COR-L47 (cell line): ENCODE results near the gene RASA4B.
"Not testable (repeated sequence)": the region's sequence is repeated elsewhere in the genome, so short reads cannot be mapped to it uniquely, and the experiment has no call there.

Source experiments
- DNase-seq: peaks from one replicate; lab custom pipeline; 2025; lab: John Stamatoyannopoulos, UW

RASA4B gene

DNA sequence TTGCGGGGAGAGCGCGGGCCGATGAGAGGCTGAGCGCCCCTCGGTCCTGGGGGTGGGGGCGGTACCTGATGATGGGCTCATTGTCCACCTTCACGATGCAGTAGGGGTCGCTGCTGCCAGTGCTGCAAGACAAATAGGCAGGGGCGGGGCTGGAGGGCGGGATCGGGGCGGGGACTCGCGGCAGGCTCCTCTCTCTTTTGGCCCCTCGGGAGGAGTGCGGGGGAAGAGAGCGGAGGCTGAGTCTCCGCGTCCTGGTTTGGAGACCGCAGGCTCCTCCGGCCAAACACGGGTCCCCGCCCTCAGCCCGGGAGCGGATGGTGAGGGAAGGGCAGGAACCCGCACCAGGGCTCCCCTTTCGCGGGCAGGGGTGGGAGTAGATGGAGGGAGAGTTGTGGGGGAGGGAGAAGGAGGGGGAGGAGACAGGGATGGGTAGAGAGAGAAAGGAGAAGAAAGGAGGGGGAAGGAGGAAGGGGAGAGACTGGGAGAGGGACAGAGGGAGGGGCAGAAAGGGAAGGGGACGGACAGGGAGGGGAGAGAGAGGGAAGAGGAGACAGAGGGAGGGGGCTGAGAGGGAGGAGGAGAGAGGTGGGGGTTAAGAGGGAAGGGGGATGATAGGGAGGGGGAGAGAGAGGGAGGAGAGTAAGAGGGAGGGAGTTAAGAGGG is 5.6 kb downstream of the RASA4B start:
- not testable (repeated sequence) for DNase-seq

DNA sequence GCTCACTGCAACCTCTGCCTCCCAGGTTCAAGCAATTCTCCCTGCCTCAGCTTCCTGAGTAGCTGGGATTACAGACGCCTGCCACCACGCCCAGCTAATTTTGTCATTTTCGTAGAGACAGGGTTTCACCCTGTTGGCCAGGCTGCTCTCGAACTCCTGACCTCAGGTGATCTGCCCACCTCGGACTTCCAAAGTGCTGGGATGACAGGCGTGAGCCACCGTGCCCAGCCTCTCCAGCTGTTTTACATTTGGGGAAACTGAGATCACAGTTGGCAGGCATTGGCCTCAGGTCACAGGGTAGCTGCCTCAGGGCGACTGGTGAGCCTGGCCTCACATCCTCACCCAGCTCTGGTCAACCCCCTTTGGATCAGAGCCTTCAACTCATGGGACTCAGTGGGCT is 7.0 kb downstream of the RASA4B start:
- not testable (repeated sequence) for DNase-seq

DNA sequence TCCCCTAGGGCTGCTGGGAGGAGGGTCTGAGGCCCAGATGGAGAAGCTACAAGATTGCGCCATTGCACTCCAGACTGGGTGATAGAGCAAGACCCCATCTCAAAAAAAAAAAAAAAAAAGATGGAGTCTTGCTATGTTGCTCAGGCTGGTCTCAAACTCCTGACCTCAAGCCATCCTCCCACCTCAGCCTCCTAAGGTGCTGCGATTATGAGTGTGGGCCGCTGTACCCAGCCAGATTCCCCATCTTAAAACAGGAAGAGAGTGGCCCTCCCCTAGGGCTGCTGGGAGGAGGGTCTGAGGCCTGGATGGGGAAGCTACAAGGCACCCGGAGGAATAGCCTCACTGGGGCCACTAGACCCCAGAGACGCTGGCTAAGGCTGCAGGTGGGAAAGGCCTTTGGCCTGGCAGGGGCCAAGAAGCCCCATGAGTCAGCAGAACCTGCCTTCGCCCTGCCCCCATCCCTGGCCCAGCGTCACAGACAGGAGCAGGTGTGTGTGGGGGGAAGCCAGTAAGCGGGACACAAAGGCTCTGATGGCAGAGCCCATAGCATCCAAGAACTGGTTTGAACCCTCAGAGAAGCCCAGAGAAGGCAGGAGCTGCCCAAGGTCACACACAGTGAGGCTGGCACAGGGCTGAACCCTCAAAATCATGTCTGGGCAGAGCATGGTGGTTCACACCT is 10.0 kb downstream of the RASA4B start:
- DNase-seq, result not testable (repeated sequence)

DNA sequence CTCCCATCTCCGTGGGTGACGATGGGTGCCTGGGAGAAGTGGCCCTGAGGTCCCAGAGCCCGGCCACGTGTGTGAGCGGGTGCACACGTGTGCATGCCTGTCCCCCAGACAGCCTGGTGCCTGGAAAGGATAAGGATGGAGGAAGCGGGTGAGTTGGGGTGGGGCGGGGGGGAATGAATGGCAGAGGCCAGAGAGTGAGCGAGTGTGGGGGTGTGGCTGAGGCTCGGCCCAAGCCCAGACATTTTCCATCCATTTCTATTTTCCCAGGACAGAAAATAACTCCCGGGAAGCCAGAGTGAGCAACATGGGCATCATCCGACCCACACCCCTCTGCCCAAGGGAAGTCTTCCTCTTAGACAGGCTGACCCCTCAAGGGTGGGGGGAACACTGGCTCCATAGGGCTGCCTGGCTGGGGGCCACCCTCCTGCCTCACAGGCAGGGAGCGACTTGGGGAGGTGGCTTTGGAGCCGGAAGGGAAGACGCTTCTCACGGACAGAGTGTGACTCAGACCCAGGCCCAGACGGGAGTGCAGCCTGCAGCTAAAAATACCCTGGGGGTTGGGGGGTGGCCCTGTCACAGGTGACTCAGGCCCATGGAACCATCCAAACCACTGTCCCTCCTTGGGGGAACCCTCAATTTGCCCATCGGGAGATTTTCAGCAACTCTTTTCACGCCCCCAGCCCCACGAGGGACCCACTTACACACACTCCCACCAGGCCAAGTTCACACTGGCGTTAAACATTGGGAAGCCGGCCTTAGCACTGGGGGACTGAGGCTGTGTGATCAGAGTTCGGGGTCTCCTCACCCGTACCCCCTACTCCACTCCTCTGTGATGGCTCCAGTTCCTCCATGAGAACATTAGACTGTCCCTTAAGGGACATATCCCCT is 12.0 kb downstream of the RASA4B start:
- not testable (repeated sequence) for DNase-seq

DNA sequence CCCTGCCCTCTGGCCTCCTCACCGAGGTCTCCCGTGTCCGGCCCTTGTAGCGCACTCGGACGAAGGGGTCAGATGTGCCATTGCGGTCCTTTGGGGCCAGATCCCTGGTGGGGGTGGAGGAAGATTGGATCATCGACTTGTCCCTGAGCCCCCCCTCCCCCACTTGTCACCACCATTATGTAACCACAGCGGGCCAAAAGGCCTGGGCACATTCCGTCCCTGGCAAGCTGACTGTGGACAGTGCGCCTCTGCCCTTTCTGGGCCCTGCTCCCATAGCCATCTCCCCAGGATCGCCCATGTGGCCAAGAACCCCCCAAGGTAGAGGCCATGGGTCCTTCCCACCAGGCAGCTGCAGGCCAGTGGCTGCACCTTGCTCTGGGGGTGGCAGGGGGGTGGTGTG is 14.4 kb downstream of the RASA4B start:
- not testable (repeated sequence) for DNase-seq

DNA sequence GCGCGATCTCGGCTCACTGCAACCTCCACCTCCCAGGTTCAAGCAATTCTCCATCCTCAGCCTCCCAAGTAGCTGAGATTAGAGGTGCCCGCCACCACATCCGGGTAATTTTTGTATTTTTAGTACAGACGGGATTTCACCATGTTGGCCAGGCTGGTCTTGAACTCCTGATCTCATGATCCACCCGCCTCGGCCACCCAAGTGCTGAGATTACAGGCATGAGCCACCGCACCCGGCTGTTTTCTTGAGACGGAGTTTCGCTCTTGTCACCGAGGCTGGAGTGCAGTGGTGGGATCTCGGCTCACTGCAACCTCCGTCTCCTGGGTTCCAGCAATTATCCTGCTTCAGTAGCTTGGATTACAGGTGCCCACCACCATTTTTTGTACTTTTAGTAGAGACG is 19.3 kb downstream of the RASA4B start:
- not testable (repeated sequence) for DNase-seq

DNA sequence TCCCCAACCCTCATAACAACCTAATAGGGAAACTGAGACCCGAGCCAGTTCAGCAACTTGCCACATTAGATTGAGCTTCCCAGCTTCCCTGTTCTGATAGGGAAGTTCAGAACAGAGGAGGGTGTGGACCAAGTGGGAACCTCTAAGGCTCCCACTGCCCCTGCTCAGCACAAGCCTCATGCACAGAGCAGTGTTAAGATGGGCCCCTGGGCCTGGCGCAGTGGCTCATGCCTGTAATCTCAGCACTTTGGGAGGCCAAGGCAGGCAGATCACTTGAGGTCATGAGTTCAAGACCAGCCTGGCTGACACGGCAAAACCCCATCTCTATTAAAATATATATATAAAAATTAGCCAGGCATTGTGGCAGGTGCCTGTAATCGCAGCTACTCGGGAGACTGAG is 20.3 kb downstream of the RASA4B start:
- DNase-seq, result not testable (repeated sequence)

DNA sequence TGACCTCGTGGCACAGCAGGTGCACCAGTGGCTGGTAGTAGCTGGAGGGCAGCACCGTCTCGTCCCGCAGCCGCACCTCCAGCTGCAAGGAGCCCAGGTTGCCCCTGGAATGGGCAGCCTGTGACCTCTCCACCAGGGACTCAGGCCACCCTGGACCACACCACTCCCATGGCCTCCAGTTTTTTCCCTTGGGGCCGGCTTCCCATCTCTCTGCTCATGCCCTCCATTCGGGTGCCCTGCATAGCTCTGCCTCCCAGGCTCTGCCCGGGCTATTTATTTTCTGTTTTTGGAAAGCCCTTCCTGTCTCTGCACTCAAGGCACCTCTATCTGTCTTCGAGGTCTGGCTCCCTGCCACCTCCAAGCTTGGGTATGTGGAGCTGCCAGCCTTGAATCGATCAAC is 20.7 kb downstream of the RASA4B start:
- not testable (repeated sequence) for DNase-seq

DNA sequence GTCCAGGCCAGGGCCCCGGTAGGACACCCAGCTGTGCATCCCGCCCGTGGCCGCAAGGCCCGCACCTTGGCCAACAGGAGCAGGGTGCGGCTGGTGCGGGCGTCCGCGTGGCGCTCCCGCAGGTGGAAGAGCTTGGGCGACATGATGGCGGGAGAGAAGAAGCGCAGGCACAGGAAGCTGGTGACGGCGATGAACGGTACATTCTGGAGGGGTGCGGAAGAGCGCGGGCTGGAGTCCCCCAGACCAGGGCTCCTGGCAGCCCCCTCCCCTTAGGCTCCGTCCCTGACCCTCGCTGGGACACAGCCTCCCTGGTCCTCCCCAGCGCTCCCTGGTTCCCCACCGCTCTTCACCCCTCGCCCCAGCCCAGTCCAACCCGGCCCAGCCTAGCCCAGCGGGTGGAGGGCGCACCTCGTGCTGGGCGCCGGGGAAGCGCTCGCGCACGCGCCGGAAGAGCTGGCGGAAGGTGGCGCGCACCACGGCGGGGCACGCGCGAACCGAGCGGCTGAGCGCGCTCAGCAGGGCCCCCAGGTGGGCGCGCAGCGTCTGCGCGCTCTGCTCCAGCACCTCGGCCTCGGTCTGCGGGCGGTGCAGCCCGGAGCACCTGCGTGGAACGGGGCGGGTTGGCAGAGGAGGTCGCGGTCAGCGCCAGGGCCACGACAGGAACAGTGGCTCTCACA is 23.0 kb downstream of the RASA4B start:
- DNase-seq, result not testable (repeated sequence)

DNA sequence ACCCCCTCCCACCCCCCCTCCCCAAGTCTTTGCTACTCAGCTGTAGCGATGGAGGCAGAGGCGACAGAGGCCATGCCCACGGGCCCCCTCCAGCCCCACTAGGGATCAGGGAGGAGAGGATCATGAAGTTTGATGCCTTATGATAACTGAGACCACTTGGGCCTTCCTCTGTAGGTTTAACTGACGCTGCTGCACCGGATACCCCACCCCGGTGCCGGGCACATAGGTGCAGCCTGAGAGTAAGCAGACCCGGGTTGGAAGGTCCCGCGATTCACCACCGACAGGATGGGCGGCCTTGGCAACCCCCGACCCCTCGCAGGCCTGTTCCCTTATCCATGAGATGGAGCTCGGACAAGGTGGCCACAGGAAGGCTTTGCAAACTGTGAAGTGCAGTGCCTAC is 23.6 kb downstream of the RASA4B start:
- DNase-seq, result not testable (repeated sequence)

DNA sequence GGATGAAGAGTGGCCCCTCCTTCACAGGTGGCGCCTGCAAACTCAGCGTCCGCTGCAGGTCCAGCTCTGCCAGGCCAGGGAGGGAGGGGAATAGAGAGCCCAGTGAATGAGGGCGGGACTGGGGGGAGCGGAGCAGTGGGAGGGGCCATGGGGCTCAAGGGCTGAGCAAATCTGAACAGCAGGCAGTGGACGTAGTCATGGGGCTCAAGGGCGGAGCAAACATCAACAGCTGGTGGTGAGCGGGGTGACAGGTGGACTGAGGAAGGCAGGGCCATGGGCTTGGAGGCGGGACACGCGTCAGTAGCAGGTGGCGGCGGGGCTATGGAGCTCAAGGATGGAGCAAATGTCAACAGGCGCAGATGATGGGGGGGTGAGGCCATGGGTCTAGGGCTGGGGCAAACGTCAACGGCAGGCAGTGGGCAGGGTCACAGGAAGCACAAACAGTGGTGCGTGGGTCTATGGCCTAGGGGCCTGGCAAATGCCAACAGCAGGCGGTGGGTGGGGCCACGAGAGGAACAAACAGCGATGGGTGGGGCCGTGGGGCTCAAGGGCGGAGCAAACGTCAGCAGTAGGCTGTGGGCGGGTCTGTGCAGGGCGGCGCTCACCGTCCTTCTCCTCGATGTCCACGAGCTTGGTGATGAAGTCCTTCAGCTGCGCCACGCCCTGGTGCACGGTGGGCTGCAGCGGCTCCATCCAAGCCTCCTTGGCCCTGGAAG is 24.2 kb downstream of the RASA4B start:
- DNase-seq, result not testable (repeated sequence)

DNA sequence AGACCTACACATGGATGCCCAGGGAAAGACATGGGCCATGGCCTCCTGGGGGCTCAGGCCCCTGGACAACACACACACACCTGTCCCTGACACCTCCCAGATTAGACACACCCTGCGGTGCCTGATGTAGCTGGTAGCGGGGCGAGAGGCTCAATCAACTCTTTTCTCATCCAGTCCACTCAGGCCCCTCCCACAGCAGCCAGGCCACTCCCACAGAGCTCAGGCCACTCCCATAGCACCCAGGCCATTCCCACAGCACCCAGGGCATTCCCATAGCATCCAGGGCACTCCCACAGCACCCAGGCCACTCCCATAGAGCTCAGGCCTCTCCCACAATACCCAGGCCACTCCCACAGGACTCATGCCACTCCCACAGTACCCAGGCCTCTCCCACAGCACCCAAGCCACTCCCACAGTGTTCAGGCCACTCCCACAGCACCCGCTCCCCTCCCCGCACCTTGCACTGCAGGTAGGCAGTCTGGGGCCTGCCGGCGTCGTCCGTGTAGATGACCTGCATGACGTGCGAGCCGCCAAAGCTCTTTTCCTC is 27.0 kb downstream of the RASA4B start:
- not testable (repeated sequence) for DNase-seq

DNA sequence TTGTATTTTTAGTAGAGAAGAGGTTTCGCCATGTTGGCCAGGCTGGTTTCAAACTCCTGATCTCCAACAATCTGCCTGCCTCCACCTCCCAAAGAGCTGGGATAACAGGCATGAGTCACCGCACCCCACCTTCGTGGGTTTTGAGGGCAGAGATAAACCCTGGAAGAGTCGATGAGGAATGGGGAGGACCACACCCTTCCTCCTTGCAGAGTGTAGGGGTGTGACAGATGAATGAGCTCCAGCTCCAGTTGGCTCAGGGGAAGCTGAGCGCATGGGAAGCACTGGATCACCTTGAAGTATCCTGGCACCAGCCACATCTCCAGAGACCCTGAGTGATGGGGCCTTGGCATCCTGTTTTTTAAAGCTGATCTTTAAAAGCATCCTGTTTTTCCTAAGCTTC is 33.3 kb downstream of the RASA4B start:
- DNase-seq, result not testable (repeated sequence)

DNA sequence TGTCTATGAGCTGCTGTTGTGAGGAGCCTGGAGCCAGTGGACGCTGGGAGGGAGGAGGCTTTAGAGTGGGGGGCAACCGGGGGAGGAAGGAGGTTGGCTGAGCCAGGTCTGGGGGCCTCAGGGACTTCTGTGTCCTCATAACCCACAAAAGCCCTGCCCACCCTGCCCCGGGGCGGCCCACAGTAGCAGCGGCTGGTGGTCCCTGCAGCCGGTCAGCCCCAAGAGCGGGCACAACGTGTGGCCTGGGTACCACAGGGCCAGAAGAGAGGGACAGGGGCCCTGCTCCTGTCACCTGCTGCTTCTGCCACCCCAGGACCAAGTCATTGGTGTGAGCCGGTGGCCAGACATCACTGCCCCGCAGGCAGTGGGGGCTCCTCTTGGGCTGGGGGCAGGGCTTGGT is 35.6 kb downstream of the RASA4B start:
- DNase-seq, result not testable (repeated sequence)

DNA sequence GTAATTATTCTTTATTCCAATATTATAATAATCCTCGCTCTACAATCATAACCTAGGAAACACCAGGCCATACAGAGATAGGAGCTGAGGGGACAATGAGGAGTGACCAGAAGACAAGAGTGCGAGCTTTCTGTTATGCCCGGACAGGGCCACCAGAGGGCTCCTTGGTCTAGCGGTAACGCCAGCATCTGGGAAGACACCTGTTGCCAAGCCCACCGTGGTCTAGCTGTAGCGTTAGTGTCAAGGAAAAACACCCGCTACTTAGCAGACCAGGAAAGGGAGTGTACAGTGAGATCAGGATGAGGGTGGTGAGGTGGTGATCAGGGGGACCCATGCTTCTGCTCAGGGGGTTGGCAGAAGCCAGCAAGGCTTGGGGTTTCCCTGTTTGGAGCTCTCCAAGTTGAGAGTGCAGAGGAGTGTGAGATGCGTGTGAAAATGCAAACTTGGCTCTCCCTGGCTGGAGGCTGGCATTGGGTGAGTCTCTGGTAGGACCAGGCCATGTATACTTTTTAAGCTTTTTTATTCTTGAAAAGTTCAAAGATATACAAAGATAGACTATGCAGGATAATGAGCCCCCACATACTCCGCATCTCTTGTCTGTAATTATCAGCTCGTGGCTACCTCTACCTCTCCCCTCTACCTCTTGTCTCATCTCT is 37.5 kb downstream of the RASA4B start:
- DNase-seq, result not testable (repeated sequence)

DNA sequence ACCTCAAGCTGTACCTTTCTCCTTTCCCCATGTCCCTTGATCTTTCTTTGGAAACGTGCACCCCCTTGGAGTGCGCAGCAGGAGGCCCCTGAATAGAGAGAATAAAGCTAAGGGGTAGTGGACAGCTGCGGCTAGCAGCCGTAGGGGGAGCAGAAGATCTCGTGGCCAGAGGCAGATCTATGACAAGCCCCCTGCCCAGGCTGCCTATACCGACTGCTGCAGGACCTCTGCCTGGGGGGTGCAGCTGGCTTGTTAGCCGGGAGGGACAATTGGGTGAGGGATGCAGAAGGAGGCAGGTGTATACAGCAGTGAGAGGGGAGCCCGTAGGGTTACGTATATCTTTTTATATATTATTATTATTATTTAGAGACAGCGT is 38.4 kb downstream of the RASA4B start:
- not testable (repeated sequence) for DNase-seq

DNA sequence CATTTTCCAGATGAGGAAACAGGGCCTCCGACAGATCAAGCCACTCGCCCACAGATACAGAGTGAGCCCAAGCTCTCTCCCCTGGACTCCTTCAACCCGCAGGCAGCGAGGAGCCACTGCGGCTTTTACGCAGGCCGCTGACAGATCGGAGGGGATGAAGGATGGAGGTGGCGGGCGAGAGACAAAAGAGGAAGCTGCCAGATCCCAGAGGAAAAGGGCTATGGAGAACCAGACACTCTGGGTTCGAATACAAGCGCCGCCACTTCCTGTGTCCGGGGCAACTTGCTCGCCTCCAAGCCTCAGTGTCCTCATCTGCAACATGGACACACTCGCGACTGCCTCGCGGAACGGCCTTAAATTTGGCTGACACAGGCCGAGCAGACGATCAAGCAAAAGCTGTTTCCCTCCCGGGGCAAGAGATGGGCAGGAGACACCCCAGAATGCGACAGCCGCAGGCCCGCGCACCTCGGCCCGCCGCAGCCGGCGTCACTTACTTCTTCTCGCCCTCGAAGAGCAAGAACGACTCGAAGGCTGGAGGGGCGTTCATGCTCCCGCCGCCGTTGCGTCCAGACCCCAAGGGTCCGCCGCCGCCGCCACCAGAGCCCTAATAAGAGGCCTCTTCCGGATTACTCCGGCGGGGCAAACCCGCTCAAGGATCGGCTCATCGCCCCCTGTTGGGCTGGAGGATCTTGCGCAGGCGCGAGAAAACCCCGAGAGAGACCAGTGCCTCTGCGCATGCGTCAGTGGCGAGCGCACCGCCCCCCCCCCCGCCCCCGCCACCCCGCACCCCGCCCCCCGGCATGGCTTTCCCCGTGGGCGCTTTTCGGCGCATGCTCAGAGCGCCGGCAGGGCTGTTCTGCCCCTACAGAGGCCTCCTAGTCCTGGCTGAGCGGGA is 39.0 kb downstream of the RASA4B start, which contains the start of gene POLR2J:
Gene POLR2J, minus strand, starts transcription at position 609 of the 895 bp plus-strand sequence. Its CDS starts 62 bp downstream, at position 547.
- DNase-seq, result not testable (repeated sequence)

DNA sequence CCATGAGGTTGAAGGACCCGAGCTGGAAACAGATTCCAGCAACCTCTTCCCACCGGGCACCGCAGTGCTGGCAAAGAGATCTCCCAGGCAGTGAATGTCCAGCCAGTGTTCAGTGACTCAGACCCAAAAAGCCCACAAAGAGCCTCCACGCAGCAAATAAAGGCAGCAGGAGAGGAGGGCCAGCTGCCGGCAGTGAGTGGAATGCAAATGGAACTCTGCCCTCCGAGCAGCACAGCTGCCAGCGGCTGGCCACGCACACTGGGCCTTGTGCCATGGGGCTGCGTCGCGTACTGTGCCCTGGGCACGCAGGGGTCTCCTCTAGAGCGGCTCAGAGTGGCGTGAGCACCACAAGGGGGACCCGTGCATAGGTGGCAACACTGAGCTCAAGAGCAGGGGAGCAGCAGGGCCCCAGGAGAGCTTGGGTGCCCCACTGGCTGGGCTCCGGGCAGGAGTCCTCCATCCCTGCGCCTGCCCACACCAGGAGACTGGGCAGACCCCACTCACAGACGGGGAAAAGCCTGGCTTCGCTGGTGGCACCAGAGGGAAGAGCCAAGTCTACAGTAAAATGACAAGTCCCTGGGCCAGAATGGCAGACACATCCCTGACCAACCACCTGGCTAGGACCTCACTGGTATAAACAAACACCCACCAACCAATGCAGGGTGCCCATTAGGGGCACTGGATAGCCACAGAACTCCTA is 42.7 kb downstream of the RASA4B start:
- DNase-seq, result not testable (repeated sequence)

DNA sequence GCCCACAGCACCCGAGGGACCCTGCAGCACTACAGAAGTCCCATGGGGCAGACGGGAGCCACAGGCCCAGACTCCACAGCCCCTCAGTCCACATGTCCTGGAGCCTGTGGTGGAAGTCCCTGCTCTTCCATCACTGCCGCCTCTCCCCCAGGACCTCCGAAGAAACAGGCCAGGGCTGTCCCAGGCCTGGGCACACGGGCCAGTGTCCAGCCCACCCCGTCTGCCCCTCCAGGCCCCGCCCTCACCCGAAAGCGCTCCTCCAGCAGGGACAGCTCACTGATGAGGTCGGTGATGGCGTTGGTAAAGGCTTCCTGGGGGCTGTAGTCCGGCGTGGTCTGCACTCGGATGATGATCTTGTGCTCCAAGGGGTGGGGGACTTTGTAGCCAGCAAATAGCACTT is 43.5 kb downstream of the RASA4B start:
- DNase-seq, result not testable (repeated sequence)
